Activated CD4-positive, alpha-beta T cell treated with anti-CD3 and anti-CD28 coated beads, Interleukin-2, amount 50 U/mL, for 24 hours (primary cell): ENCODE measurements around the gene NR5A1.

Experiments used
- DNase-seq, 2 donors: peaks; one replicate each; pipeline ENCODE4 v3.0.0-alpha.2; 2020; ENCODE audit warnings: low read depth in 1 of 2, low spot score in 1 of 2

The NR5A1 gene

GRCh38 chr9:124485201-124485600 is 22.0 kb downstream of the NR5A1 start:
- DNase-seq, result no peak

- DNase-seq, result no peak
These were observed 23.7 kb downstream of the NR5A1 start for GRCh38 chr9:124483481-124483880.

GRCh38 chr9:124482431-124483031 is 24.7 kb downstream of the NR5A1 start:
- DNase-seq, result no peak

- DNase-seq, result no peak
These were observed 26.1 kb downstream of the NR5A1 start for GRCh38 chr9:124481115-124481514.

GRCh38 chr9:124480621-124480981 is 26.6 kb downstream of the NR5A1 start:
- DNase-seq, result no peak

GRCh38 chr9:124479947-124480620 is 27.1 kb downstream of the NR5A1 start:
- no peak for DNase-seq

- no peak for DNase-seq
These were observed 27.8 kb downstream of the NR5A1 start for GRCh38 chr9:124479371-124479770.

GRCh38 chr9:124478354-124478753 is 28.8 kb downstream of the NR5A1 start:
- DNase-seq, result no peak

GRCh38 chr9:124477648-124478285 is 29.4 kb downstream of the NR5A1 start:
- no peak for DNase-seq

- DNase-seq, result no peak
These were observed 30.0 kb downstream of the NR5A1 start for GRCh38 chr9:124477211-124477647.

GRCh38 chr9:124475868-124476690 is 31.1 kb downstream of the NR5A1 start:
- DNase-seq, result no peak

GRCh38 chr9:124475158-124475867 is 31.9 kb downstream of the NR5A1 start:
- no peak for DNase-seq

- DNase-seq, result no peak
These were observed 33.0 kb downstream of the NR5A1 start for GRCh38 chr9:124474151-124474550.

GRCh38 chr9:124473310-124473709 is 33.9 kb downstream of the NR5A1 start:
- no peak for DNase-seq

GRCh38 chr9:124472770-124473169 is 34.4 kb downstream of the NR5A1 start:
- no peak for DNase-seq

- no peak for DNase-seq
These were observed 35.4 kb downstream of the NR5A1 start for GRCh38 chr9:124471761-124472160.

GRCh38 chr9:124470726-124471125 is 36.5 kb downstream of the NR5A1 start:
- DNase-seq, result no peak

- no peak for DNase-seq
These were observed 36.9 kb downstream of the NR5A1 start for GRCh38 chr9:124470306-124470705.

- DNase-seq, result no peak
These were observed 38.0 kb downstream of the NR5A1 start for GRCh38 chr9:124469011-124469832.

- DNase-seq, result no peak
These were observed 39.0 kb downstream of the NR5A1 start for GRCh38 chr9:124468061-124468740.
